Endodermal cell (in vitro differentiated cells): ENCODE measurements around the gene MAN1B1. TPM values are rescaled to one million over a fixed set of nuclear protein-coding genes. Genes with fewer than 3 reads are reported as not detected.

Experiments
- DNase-seq: peaks from one replicate; pipeline ENCODE4 v3.0.0-alpha.2; 2017
- H3K27ac ChIP-seq: 2 replicates; pipeline ENCODE4 v1.5.1; 2013; ENCODE audit warnings: mild to moderate bottlenecking, low read depth, low read length, moderate library complexity
- H3K27me3 ChIP-seq: 2 replicates; pipeline ENCODE4 v1.6.1; 2013; ENCODE audit warnings: mild to moderate bottlenecking, low read length, moderate library complexity; ENCODE audit not compliant: insufficient read depth, control insufficient read depth, poor library complexity, severe bottlenecking
- H3K36me3 ChIP-seq: 2 replicates; pipeline ENCODE4 v1.7.0; 2013; ENCODE audit warnings: mild to moderate bottlenecking, low read length, moderate library complexity; ENCODE audit not compliant: control insufficient read depth, insufficient read depth
- H3K4me1 ChIP-seq: one replicate; pipeline ENCODE4 v1.7.0; 2013; ENCODE audit warnings: low read length; ENCODE audit not compliant: control insufficient read depth, insufficient read depth
- H3K4me3 ChIP-seq: 2 replicates; pipeline ENCODE4 v1.5.1; 2013; ENCODE audit warnings: mild to moderate bottlenecking, low read length, moderate library complexity
- H3K9ac ChIP-seq: 2 replicates; pipeline ENCODE4 v1.6.1; 2013; ENCODE audit warnings: mild to moderate bottlenecking, low read length, moderate library complexity; ENCODE audit not compliant: poor library complexity, severe bottlenecking; ENCODE audit errors: extremely low read depth
- H3K9me3 ChIP-seq: 2 replicates; pipeline ENCODE4 v1.6.1; 2013; ENCODE audit warnings: mild to moderate bottlenecking, low read length, moderate library complexity; ENCODE audit not compliant: control insufficient read depth
- H3K27ac Mint-ChIP-seq: 2 replicates; pipeline ENCODE4 v1.8.0; 2020; ENCODE audit warnings: mixed read lengths
- H3K27me3 Mint-ChIP-seq: 2 replicates; pipeline ENCODE4 v1.8.0; 2021; ENCODE audit warnings: mild to moderate bottlenecking, mixed read lengths; ENCODE audit not compliant: insufficient read depth
- H3K36me3 Mint-ChIP-seq: 2 replicates; pipeline ENCODE4 v1.8.0; 2020; ENCODE audit warnings: low read depth, mixed read lengths
- H3K4me1 Mint-ChIP-seq: 2 replicates; pipeline ENCODE4 v1.8.0; 2020; ENCODE audit warnings: mixed read lengths
- H3K4me3 Mint-ChIP-seq: 2 replicates; pipeline ENCODE4 v1.8.0; 2020; ENCODE audit warnings: mild to moderate bottlenecking, moderate library complexity, mixed read lengths
- H3K9me3 Mint-ChIP-seq: 2 replicates; pipeline ENCODE4 v1.8.0; 2020; ENCODE audit warnings: mild to moderate bottlenecking, mixed read lengths
- CTCF ChIP-seq: fragments of 200-600 bp; sonication (generic); conservative IDR thresholded peaks from 2 replicates; pipeline ENCODE4 v1.5.0; 2021; ENCODE audit warnings: antibody characterized with exemption, mild to moderate bottlenecking
- WGBS, 2 experiments: methylation state at CpG; one replicate each; pipeline versions ENCODE4 v1.1.5 to v1.1.7; 2013; ENCODE audit warnings: missing lambda C conversion rate in 2 of 2, mixed read lengths in 1 of 2; ENCODE audit not compliant: insufficient coverage in 1 of 2, insufficient read length in 1 of 2; 5-methylcytosine and 5-hydroxymethylcytosine counted together
- total RNA-seq, 2 donors: library from RNA; stranded (reverse); fragmentation: NEBNext Ultra II Directional in 1 of 2; extraction: Animal tissue kit (Norgen Biotek cat#: 25700) in 1 of 2; gene quantifications; 2 replicates in 1 of 2; 3 replicates in 1 of 2; pipeline ENCODE4 v1.2.1, GENCODE V29; 2021

Gene MAN1B1
- total RNA-seq, 2 donors from 2014 or later = 62.1 to 63.5 TPM

- H3K27ac Mint-ChIP-seq = no peak within 1 kb of the TSS
- Histone ChIP-seq H3K27me3 (peaks cover 96% of the 10 kb centered on the region), H3K36me3 (no peaks in the 10 kb centered on the region), H3K9ac (no peak within 1 kb of the TSS), H3K4me3 (no peak within 1 kb of the TSS), H3K9me3 (no peaks in the 10 kb centered on the region), H3K27ac (no peak within 1 kb of the TSS), H3K4me1 (no peaks in the 10 kb centered on the region)
- DNase-seq = peak; percentile 81
- H3K27me3 Mint-ChIP-seq = peaks cover 90% of the 10 kb centered on the region
- no peak within 1 kb of the TSS for H3K4me3 Mint-ChIP-seq
- no peak for TF ChIP-seq CTCF
- 12 to 18% methylated on average over 49 to 104 of the region's 104 CpGs for WGBS, 2 experiments
- no peaks in the 10 kb centered on the region for H3K36me3 Mint-ChIP-seq
- H3K4me1 Mint-ChIP-seq = no peaks in the 10 kb centered on the region
- H3K9me3 Mint-ChIP-seq = no peaks in the 10 kb centered on the region
These were observed 52.1 kb downstream of the MAN1B1 start, which contains the start of gene GRIN1 for GRCh38 chr9:137138722-137139467. GRIN1 (plus strand) TSS chr9:137139154; CDS start chr9:137139487, 333 bp downstream.

GRCh38 chr9:137139468-137140150, 52.8 kb downstream of the MAN1B1 start:
- no peak overlapping the region for H3K27ac Mint-ChIP-seq
- H3K9me3 Mint-ChIP-seq = no peaks in the 10 kb centered on the region
- H3K4me1 Mint-ChIP-seq = no peaks in the 10 kb centered on the region
- peaks cover 93% of the 10 kb centered on the region for H3K27me3 Mint-ChIP-seq
- DNase-seq = peak; percentile 30
- Histone ChIP-seq H3K27ac (no peak overlapping the region), H3K9me3 (no peaks in the 10 kb centered on the region), H3K36me3 (no peaks in the 10 kb centered on the region), H3K4me1 (no peaks in the 10 kb centered on the region), H3K4me3 (no peak overlapping the region), H3K27me3 (peaks cover 93% of the 10 kb centered on the region), H3K9ac (no peak overlapping the region)
- no peak for TF ChIP-seq CTCF
- H3K36me3 Mint-ChIP-seq = no peaks in the 10 kb centered on the region
- no peak overlapping the region for H3K4me3 Mint-ChIP-seq
- WGBS, 2 experiments = 29 to 46% methylated on average over 28 to 37 of the region's 37 CpGs

- peaks cover 86% of the 10 kb centered on the region for H3K27me3 Mint-ChIP-seq
These were observed 53.6 kb downstream of the MAN1B1 start for GRCh38 chr9:137140151-137141012.

More at GRCh38 chr9:137140151-137141012, 53.6 kb downstream of the MAN1B1 start:
- H3K27ac ChIP-seq = no peak overlapping the region
- H3K4me3 Mint-ChIP-seq = no peak overlapping the region
- no peak overlapping the region for H3K9ac ChIP-seq
- peaks cover 87% of the 10 kb centered on the region for H3K27me3 ChIP-seq
- H3K9me3 Mint-ChIP-seq = no peaks in the 10 kb centered on the region
- no peak overlapping the region for H3K4me3 ChIP-seq
- no peaks in the 10 kb centered on the region for H3K4me1 Mint-ChIP-seq
- no peak for TF ChIP-seq CTCF
- H3K36me3 Mint-ChIP-seq = no peaks in the 10 kb centered on the region
- H3K4me1 ChIP-seq = no peaks in the 10 kb centered on the region
- H3K36me3 ChIP-seq = no peaks in the 10 kb centered on the region
- no peaks in the 10 kb centered on the region for H3K9me3 ChIP-seq
- H3K27ac Mint-ChIP-seq = no peak overlapping the region
- peak; percentile 50 for DNase-seq
- 60 to 67% methylated on average over 16 to 26 of the region's 26 CpGs for WGBS, 2 experiments
